HPDE6-E6E7 (cell line): ENCODE data around the gene ZNF648.
"Not testable (repeated sequence)": the region's sequence is repeated elsewhere in the genome, so short reads cannot be mapped to it uniquely, and the experiment has no call there.

Source experiments
- DNase-seq: peaks from one replicate; pipeline ENCODE4 v3.0.0; 2011; ENCODE audit warnings: missing footprints; ENCODE audit errors: extremely low spot score

The ZNF648 gene

GRCh38 chr1:182061594-182061993, at the start of gene ZNF648:
ZNF648 (minus strand) TSS chr1:182061712; CDS start chr1:182058010, 3,702 bp downstream.
- DNase-seq, result no peak

- no peak for DNase-seq
These were observed 49.1 kb upstream of the ZNF648 start for GRCh38 chr1:182110635-182111034.

GRCh38 chr1:182109771-182110170, 48.3 kb upstream of the ZNF648 start:
- no peak for DNase-seq

- no peak for DNase-seq
These were observed 45.7 kb upstream of the ZNF648 start for GRCh38 chr1:182107209-182107608.

- no peak for DNase-seq
These were observed 40.5 kb upstream of the ZNF648 start for GRCh38 chr1:182102043-182102416.

- peak; percentile 86 for DNase-seq
These were observed 40.0 kb upstream of the ZNF648 start for GRCh38 chr1:182101415-182102042.

GRCh38 chr1:182098301-182098700, 36.8 kb upstream of the ZNF648 start:
- DNase-seq, result no peak

- no peak for DNase-seq
These were observed 34.4 kb upstream of the ZNF648 start for GRCh38 chr1:182095946-182096345.

- DNase-seq, result not testable (repeated sequence)
These were observed 33.0 kb upstream of the ZNF648 start for GRCh38 chr1:182094514-182095005.

GRCh38 chr1:182093781-182094180, 32.3 kb upstream of the ZNF648 start:
- no peak for DNase-seq

- no peak for DNase-seq
These were observed 30.8 kb upstream of the ZNF648 start for GRCh38 chr1:182092336-182092735.

GRCh38 chr1:182091083-182091482, 29.6 kb upstream of the ZNF648 start:
- no peak for DNase-seq

- DNase-seq, result peak; percentile 81
These were observed 26.3 kb upstream of the ZNF648 start for GRCh38 chr1:182087719-182088350.

GRCh38 chr1:182087304-182087703, 25.8 kb upstream of the ZNF648 start:
- no peak for DNase-seq

GRCh38 chr1:182086620-182087019, 25.1 kb upstream of the ZNF648 start:
- no peak for DNase-seq

GRCh38 chr1:182086136-182086535, 24.6 kb upstream of the ZNF648 start:
- DNase-seq, result no peak

- DNase-seq, result no peak
These were observed 24.2 kb upstream of the ZNF648 start for GRCh38 chr1:182085726-182086125.

- DNase-seq, result peak; percentile 74
These were observed 23.2 kb upstream of the ZNF648 start for GRCh38 chr1:182084487-182085316.

- DNase-seq, result no peak
These were observed 22.5 kb upstream of the ZNF648 start for GRCh38 chr1:182083851-182084486.

- peak; percentile 41 for DNase-seq
These were observed 19.6 kb upstream of the ZNF648 start for GRCh38 chr1:182080955-182081582.

GRCh38 chr1:182080040-182080439, 18.5 kb upstream of the ZNF648 start:
- DNase-seq, result no peak

GRCh38 chr1:182071924-182072323, 10.4 kb upstream of the ZNF648 start:
- no peak for DNase-seq
